Gastroesophageal sphincter (tissue), 3 donors: ENCODE results near the gene TRIM6.

Source experiments
- POLR2AphosphoS5 ChIP-seq: sonication (generic); formaldehyde crosslinking; IDR thresholded peaks from one replicate; pipeline ENCODE4 v1.6.1; 2017; ENCODE audit warnings: antibody characterized with exemption
- TF ChIP-seq, protein P1 (sequence below), 4 experiments: fragments of 200-600 bp in 2 of 4; fragments of 450-650 bp in 2 of 4; sonication (generic) in 1 of 4; IDR thresholded peaks; one replicate each; pipeline ENCODE4 v1.5.1; 2017 to 2019; ENCODE audit warnings: antibody characterized with exemption in 4 of 4, mild to moderate bottlenecking in 2 of 4, moderate library complexity in 2 of 4

DNA sequence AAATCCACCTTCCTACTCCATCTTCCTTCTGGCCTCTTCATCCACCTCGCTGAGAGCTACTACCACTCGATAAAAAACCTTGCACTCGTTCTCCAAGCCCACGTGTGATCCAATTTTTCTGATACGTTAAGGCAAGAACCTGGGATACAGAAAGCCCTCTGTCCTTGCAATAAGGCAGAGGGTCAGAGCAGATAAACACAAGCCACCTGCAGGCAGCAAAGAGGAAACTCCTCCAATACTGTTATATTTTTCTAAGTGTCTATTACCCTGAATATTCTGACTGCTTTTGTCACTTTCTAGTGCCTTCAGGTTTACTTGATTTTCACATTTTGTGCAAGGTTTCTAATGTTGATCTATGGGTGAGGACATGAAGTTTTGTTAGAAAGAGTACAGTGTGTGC is 61.9 kb downstream of the TRIM6 start:
- TF ChIP-seq, protein P1, sequence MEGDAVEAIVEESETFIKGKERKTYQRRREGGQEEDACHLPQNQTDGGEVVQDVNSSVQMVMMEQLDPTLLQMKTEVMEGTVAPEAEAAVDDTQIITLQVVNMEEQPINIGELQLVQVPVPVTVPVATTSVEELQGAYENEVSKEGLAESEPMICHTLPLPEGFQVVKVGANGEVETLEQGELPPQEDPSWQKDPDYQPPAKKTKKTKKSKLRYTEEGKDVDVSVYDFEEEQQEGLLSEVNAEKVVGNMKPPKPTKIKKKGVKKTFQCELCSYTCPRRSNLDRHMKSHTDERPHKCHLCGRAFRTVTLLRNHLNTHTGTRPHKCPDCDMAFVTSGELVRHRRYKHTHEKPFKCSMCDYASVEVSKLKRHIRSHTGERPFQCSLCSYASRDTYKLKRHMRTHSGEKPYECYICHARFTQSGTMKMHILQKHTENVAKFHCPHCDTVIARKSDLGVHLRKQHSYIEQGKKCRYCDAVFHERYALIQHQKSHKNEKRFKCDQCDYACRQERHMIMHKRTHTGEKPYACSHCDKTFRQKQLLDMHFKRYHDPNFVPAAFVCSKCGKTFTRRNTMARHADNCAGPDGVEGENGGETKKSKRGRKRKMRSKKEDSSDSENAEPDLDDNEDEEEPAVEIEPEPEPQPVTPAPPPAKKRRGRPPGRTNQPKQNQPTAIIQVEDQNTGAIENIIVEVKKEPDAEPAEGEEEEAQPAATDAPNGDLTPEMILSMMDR (IDR thresholded peaks at IDR 0.05) = no peak
- TF ChIP-seq POLR2AphosphoS5 = no peak
